ENCODE data around the gene AUTS2.
"Not testable (repeated sequence)": the region's sequence is repeated elsewhere in the genome, so short reads cannot be mapped to it uniquely, and the experiment has no call there.

AUTS2 gene

DNA sequence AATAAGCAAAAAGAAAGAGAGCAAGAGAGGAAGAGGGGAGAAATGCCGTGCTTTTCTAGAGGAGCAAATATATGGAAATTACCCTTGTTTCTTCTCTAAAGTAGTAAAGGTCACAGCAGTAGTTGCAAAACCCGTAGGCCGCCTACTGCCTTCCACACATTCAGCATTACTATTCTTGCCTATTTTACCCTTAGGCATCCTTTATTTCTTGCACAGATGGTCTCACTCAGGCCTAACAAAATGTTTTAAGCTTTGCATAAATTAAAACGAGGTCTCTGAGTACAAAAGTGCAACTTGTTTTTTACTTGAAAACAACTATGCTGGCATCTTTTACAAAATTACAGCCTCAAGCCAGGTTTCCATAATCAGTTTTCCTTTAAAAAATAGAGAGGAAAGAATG is 644.6 kb downstream of the AUTS2 start:
- no peak for DNase-seq (ENCODE audit: low spot score)

- DNase-seq (ENCODE audit: low spot score) = no peak
Observed at GRCh38 chr7:70243443-70243842, 645.2 kb downstream of the AUTS2 start.

- DNase-seq (ENCODE audit: low spot score) = no peak
Observed at GRCh38 chr7:70257921-70258320, 659.6 kb downstream of the AUTS2 start.

DNA sequence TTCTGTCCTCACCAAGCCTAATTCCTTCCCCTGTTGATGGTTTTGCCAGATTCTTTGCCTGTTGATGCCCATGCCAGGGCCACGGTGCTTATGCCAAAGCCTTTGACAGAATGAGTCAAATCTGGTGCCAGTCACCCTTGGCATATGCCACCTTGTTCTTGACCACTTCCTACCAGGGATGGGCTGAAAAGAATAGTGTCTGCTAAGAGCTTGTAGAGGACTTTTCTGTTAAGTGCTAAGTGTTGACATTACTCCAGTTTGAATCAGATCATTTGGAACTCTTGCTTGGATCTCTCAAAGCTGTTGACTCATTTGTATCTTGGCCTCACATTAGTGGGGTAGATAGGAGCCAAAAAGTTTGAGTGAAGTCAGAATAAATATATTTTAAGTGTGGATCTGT is 661.2 kb downstream of the AUTS2 start:
- peak; percentile 58 for DNase-seq (ENCODE audit: low spot score)

DNA sequence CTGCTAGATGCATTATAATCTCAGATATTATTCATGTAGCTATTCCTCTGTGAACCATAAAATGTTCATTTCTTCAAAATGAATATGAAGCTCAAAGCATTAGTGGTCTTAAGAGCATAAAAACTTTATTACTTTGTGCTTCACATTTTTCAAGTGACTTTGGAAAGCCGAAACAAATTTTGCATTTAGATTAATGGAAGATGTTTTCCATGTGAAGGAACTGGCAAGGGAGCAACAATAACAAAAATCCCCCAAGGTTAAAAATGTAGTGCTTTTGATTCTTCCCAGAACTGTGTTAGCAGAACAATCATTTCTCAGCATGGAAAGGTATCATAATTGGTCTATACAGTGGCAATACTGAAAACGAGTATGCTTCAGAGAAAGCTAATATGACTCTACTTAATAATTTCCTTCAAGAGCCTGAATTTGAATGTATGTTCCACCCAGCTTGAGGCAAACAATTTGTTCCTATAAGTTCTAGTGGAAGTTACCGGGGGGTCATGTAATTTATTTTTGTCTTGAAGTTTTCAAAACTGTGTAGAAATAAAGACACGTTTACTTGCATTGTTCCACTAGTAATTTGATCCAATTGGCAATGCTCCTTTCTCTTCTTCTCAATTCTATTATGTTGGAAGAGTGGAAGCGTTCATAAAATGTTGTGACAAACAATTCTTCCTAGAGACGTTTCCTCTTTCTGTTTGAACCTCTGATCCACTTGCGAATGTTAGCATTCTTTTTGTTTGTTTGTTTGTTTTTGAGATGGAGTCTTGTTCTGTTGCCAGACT is 665.4 kb downstream of the AUTS2 start:
- DNase-seq (ENCODE audit: low spot score) = no peak

DNA sequence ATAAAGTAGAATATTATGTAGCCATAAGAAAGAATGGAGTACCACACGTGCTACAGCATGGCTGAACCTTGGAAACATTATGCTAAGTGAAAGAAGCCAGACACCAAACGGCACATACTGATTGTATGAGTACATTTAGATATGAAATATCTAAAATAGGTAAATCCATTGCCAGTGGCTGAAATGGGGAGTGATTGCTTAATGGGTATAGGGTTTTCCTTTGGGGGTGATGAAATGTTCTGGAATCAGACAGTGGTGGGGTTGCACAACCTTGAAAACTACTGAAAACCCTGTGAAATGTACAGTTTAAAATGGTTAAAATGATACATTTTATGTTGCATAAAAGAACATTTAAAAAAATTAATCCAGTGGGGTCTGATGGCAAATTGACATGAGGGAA is 667.9 kb downstream of the AUTS2 start:
- DNase-seq (ENCODE audit: low spot score) = no peak

- DNase-seq (ENCODE audit: low spot score) = no peak
Observed at GRCh38 chr7:70267381-70268120, 669.3 kb downstream of the AUTS2 start.

- no peak for DNase-seq (ENCODE audit: low spot score)
Observed at GRCh38 chr7:70268179-70268578, 669.9 kb downstream of the AUTS2 start.

DNA sequence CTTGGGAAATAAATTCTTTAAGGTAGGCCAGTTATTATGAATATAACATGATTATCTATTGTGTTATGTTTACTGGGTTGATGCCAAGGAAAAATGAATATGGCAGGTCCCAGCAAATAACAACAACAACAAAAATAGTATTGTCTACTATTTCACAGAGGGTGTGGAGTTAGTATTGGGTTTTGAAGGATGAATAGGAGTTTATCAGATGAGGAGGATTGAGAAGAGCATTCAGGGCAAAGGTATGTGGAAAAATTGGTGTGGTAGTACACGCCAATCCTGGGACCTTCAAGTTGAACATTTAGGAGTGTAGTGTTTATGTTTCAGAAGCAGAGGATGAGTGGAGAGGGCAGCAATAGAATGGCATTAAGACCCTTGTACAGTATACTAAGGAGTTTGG is 671.9 kb downstream of the AUTS2 start:
- DNase-seq (ENCODE audit: low spot score) = no peak

DNA sequence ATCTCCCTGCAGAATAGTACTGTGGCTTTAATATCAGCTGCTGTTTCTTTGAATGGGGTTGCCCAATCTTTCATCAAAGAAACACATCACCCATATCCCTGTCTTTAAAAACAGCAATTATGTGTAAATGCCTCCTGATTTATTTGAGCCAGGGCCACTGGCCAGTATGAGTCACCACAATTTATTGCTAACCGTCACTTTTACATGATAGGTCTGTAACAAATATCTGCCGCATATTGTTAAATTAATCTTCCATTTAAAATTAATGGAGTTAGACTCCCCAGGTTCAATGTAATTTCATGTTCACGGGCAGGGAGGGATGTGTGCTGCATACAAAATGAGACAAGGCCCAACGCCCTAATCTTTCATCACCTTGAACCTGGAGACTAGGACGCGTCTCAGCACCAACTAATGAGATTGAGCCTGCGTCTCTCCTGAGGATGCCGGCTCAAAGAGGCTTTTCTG is 673.4 kb downstream of the AUTS2 start:
- DNase-seq (ENCODE audit: low spot score) = peak; percentile 11

DNA sequence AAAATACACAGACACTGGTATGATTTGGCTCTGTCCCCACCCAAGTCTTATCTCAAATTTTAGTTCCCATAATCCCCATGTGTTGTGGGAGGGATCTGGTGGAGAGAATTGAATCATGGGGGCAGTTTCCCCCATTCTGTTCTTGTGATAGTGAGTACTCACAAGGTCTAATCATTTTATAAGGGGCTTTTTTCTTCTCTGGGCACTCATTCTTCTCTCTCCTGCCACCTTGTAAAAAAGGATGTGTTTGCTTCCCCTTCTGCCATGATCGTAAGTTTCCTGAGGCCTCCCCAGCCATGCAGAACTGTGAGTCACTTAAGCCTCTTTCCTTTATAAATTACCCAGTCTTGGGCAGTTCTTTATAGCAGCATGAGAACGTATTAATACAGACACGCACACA is 677.3 kb downstream of the AUTS2 start:
- DNase-seq (ENCODE audit: low spot score) = not testable (repeated sequence)

GRCh38 chr7:70285187-70285586 is 686.9 kb downstream of the AUTS2 start:
- DNase-seq (ENCODE audit: low spot score) = no peak

GRCh38 chr7:70285854-70286253 is 687.6 kb downstream of the AUTS2 start:
- DNase-seq (ENCODE audit: low spot score) = no peak

GRCh38 chr7:70288781-70289456 is 690.6 kb downstream of the AUTS2 start:
- DNase-seq (ENCODE audit: low spot score) = peak; percentile 49

DNA sequence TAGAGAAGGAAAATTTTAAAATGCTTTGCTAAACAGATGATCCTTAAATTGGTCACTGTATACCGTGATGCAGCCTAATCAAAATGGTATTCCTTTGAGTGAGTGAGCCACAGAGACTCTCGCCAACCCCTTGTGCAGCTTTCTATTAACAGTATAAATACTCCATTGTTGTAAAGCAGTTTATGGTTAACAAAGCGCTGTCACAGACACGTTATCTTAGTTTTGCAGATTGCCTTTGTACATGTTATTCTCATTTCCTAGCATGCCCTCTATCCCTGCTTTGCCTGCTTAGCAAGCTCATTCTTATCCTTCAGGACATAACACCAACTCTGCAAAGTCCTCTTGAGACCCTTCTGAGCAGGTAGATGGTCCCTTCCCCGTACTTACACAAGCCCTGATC is 694.4 kb downstream of the AUTS2 start:
- no peak for DNase-seq (ENCODE audit: low spot score)

- no peak for DNase-seq (ENCODE audit: low spot score)
Observed at GRCh38 chr7:70294211-70294911, 696.1 kb downstream of the AUTS2 start.

DNA sequence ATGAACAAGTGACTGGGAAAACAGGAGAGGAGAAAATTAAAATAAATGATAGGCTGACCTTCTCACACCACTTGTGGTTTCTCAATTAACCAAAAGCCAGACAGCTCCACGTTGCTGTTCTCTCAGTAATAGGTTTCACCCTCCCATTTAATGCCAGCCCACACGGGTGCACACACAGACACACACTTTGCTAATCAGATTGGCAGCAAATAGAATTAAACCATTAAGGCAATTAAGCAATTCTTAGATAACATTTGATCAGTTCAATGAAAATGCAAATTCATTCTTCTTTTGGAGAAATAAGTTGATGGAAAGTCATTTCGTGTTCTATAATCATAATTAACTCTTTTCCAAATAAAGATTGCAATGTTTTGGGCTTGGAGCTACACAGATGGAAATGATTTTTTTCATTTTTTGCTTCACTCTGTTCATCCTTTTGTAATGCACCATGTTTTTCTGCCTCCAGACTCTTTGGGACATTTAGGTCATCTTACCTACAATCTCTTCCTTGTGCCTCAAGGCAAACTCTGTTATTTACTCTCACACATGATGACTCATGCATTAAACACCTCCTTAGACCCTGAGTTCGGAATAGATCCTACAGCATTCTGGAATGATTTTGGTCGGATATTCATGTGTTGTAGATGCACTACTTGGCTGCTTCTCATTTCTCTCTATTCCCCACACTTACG is 700.7 kb downstream of the AUTS2 start:
- no peak for DNase-seq (ENCODE audit: low spot score)

DNA sequence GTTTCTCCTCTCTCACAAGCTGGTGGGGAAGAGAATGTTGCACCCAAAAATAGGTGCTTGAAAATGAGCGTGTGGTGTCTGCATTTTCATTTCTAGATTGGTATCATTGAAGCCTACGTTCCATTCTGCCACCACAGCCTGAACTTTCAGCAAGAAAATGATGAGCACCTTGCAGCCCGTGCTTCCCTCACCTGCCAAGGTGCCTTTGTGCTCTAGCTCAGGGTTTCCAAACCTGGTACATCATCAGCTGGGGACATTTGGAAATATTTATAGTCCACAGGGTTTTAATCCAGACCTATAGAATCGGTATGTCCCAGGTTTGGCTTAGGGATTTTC is 701.2 kb downstream of the AUTS2 start:
- no peak for DNase-seq (ENCODE audit: low spot score)

DNA sequence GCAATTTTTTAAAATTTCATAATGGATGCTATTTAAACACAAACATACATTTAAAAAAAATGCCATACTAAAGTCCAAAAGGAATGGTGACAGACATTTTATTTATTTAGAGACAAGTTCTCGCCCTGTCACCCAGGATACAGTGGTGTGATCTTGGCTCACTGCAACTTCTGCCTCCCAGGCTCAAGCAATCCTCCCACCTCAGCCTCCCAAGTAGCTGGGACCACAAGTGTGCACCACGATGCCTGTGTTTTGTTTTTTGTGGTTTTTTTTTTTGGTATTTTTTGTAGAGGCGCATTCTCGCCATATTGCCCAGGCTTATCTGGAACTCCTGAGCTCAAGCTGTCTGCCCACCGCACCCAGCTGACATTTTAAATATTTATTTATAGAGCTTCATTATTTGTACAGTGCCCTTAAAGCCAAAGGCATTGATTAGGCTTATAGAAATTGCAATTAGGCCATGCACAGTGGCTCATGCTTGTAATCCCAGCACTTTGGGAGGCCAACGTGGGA is 703.5 kb downstream of the AUTS2 start:
- no peak for DNase-seq (ENCODE audit: low spot score)

- DNase-seq (ENCODE audit: low spot score) = no peak
Observed at GRCh38 chr7:70303309-70303708, 705.0 kb downstream of the AUTS2 start.

DNA sequence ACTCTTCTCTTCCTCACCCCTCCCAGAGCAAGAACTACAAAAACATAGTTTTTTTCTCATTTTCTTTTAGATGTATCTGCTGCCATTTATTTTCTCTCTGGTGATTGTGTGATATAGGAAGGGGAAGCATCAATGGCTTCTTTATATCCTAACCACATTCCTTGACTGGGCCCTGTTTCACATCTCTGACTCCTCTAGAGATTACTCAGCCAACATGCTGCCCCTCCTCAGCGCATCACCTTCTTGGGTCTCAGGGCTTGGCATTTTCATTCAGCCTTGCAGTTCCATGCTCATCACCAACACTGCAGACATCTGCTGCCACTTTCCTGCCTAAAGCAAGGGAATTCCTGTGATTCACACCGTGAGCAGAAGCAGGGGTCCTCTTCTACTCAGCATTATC is 705.5 kb downstream of the AUTS2 start:
- DNase-seq (ENCODE audit: low spot score) = no peak

DNA sequence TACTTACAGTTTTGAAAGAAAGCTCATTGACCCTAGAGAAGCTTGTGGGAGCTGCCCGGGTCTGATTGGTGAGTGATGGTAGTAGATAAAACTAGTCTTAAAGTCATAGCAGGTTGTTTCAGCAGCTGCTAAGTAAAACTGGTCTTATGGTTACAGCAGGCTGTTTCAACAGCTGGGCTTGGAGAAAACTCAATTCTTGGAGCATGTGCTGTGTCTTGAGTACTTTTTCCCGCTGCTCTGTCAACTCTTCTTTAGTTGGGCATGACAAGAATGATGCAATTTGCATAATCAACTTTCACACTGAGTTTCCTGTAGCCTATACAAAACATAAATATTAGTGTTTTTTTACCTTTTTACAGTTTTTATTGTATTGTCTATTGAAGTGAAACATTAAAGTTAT is 707.9 kb downstream of the AUTS2 start:
- DNase-seq (ENCODE audit: low spot score) = no peak
